GM19025 (cell line): Measurements from ENCODE around the gene ARL6IP4.
A peak's percentile ranks its signal among the peaks of the same experiment; 100 is the strongest.

Experiments used
- ATAC-seq: cut with Tn5 transposase; IDR thresholded peaks from one replicate; pipeline ENCODE4 v1.9.1; 2021; ENCODE audit warnings: mild to moderate bottlenecking, low read depth, moderate library complexity; ENCODE audit not compliant: unreplicated experiment

ARL6IP4 gene

DNA sequence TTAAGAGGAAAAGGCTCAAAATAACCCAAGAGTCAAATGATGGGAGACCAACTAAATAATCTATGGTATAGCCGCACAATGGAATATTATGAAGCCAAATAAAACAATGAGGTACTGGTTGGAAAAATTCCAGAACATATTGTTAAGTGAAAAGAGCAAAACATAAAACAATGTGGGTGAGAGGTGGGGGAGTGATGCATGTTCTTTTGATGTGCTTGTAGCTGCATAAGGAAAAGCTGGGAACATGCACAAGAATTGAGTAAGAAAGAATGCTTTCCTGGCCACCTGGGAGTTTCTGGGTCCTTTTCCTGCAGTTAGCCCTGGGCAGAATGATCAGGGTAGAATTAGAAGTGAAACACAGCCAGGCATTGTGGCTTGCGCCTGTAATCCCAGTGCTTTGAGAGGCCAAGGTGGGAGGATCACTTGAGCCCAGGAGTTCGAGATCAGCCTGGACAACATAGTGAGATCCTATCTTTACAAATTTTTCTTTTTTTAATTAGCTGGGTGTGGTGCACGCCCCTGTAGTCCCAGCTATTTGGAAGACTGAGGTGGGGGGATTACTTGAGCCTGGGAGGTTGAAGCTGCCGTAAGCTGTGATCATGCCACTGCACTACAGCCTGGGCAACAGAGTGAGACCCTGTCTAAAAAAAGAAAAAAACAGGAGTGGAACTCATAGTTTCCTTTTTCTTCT is 22.1 kb upstream of the ARL6IP4 start:
- ATAC-seq, result no peak

DNA sequence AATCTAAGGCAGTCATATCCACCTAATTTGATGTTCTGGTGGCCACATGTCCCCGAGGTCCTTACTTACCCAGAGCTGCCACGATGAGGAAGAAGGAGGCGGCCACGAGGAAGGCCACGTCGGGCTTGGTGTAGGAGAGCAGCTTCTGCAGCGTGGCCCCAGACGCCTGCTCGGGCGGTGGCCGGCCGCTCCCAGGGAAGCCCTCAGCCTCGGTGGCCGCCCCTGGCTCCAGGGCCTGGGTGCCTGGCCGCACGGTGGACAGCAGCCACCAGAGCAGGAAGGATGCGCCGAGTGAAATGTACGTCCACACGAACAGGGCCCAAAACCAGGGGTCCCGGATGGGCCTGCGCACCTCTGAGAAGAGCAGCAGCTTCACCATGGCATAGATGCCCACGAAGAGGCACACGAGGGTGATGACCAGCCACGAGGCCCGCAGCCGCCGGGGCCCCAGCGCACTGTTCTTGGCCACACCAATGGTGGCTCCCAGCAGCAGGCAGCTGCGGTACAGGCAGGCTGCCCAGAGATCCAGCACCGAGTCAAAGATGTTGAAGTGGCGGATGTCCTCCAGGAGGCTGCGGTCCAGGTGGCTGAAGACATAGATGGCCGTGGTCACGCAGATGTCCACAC is 20.8 kb upstream of the ARL6IP4 start:
- no peak for ATAC-seq

- ATAC-seq, result no peak
Measured at GRCh38 chr12:122960193-122960569, 20.3 kb upstream of the ARL6IP4 start.

DNA sequence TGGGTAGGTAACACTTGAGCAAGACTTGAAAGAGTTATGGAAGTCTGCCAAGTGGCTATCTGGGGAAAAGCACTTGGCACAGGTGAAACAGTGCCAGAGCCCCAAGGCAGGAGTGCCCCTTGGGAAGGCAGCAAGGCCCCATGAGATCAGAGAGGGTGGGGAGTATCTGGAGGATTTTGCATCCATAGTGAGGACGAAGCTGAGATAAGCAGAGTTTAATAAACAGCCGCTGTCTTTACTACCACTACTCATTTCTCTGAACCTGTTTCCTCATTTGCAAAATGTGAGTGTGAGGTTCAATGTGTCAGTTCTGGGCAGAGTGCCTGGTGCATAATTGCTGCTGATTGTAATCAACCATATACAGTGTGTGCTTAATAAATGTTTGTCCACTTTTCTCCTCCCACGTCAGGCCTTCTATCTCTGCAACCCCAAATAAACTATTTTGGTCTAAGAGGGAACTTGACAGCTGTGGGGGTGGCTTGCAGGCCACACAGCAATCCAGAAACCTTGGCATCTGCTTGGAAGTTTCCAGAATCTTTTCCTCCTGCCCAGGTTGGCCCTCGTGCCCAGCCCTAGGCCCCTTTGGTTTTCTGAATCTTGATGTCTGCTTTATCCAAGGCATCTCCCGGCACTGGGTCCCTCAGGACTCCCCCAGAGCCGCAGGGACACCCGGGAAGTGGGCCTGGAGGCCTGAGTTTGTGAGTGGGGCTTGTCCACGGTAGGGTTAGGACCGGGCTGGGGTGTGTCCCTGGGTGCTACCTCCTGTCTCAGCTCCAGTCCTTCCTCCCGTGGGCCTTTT is 18.8 kb upstream of the ARL6IP4 start:
- ATAC-seq, result no peak

DNA sequence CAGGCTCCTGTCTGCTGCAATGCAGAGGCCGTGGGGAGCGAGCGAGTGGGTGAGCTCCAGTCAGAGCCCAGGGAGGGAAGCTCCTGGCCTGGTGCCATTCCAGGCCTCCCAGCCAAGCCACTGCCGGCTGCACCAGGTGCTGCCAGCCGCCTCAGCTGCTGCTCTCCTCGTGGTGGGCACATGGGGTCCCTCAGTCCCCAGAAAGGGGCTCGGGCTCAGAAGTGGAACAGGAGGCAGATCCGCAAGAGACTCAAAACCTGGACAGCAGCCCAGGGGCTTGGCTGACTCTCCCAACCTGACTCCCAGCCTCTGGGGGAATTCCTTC is 16.6 kb upstream of the ARL6IP4 start:
- no peak for ATAC-seq

DNA sequence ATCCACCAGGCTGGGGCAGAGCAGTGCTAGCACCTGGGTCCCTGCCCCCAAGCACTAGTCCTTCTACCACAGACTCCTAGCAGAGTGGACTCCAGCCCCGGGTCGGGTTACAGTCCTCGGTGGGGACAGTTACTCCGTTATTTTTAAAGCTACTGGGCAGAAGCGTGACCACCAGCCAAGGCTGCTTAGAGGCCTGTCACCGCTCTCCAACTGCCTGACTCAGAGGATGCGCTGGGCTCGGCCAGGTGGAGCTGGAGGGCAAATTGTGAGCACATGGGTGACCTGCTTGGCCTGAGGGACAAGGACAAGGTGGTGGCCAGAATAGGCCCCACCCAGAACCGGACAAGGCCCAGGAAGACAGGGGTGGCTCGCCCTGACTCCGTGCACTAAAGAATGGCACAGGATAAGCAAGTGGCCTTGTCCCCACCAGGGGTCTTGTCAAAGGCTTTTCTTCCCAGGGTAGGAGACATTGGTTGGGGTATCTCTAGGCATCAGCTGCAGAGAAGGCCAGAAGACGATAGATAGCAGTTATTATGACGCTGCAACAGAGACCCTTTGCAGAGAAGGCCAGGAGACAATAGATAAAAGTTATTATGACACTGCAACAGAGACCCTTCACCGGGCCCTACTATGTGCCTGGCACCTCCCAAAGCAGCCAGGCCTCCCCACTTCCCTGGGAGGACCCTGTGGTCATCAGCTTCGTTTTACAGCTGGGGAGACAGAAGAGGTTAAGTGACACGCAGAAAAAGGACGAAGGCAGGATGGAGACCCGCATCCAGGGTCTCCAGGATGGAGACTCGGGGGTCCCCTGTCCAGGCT is 15.8 kb upstream of the ARL6IP4 start:
- no peak for ATAC-seq

- ATAC-seq, result no peak
Measured at GRCh38 chr12:122965321-122965751, 15.1 kb upstream of the ARL6IP4 start.

DNA sequence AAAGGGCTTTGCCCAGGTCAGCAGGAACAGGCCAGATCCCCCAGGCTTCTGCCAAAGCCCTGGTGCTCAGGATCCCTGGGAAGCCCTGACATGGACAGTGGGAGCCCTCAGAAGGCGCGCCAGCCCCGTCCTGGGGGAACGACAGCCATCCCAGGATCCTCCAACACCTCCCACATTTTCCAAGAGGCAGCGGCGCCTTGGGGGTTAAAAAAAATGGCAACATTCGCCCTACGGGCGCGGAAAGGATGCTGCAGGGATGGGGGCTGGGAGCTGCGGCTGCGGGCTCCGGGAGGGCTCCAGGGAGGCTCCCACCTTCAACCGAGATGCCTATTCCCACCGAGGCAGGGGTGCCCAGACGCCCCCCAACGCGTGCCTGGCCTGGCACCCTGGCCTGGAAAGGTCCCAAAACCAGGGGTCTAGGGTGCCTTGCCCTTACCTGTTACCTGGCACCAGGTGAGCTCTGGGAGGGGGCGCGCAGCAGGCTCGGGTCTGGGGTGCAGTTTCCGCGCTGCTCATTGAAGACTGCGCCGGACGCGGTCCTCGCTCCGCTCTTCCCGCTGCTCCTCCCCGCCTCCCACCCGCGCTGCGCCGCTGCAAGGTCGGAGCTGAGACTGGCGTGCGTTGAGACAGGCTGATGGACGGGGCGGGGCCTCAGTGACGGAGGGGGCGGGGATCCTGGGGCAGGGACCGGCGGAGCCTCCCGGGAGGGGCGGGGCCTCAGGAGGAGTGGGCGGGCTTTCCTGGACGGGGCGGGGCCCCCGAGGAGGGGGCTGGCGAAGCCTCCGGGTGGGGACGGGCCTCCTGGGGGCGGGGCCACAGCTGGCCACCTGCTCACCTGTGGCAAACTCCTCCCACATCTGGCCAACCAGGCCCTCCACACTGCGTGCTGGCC is 14.4 kb upstream of the ARL6IP4 start, which contains the start of gene ABCB9:
ABCB9 (minus strand) TSS at position 613 of the 892 bp plus-strand sequence. CDS start 6,228 bp downstream, outside the sequence.
- ATAC-seq, result peak; percentile 55

GRCh38 chr12:122966743-122967550 is 13.5 kb upstream of the ARL6IP4 start:
- no peak for ATAC-seq

DNA sequence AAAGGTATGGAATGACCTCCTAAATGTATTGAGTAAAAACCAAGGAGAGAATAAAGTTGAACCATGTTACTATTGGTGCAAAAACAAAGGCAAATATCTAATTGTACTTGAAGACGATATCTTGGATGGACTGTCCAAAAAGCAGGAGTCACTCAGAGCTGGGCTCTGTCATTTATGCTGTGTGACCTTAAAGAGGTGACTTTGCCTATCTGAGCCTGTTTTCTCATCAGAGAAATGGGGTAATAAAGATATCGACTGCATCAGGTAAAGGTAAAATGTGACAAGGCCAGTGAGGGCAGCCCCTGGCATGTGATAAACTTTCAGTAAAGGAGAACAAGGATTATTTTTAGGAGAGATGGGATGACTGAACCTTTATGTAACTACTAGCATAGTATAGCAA is 12.4 kb upstream of the ARL6IP4 start:
- no peak for ATAC-seq

DNA sequence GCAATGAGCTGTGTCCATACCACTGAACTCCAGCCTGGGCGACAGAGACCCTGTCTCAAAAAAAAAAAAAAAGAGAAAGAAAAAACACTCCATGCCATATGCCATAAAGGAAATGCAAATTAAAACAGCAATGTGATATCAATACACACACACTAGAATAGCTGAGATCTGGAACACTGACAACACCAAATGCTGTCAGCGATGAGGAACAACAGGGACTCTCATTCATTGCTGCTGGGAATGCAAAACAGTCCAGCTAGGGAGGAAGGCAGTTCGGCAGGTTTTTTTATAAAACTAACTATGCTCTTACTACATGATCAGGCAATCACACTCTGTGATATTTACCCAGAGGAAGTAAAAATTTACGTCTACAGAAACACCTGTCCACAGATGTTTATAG is 10.8 kb upstream of the ARL6IP4 start:
- no peak for ATAC-seq

DNA sequence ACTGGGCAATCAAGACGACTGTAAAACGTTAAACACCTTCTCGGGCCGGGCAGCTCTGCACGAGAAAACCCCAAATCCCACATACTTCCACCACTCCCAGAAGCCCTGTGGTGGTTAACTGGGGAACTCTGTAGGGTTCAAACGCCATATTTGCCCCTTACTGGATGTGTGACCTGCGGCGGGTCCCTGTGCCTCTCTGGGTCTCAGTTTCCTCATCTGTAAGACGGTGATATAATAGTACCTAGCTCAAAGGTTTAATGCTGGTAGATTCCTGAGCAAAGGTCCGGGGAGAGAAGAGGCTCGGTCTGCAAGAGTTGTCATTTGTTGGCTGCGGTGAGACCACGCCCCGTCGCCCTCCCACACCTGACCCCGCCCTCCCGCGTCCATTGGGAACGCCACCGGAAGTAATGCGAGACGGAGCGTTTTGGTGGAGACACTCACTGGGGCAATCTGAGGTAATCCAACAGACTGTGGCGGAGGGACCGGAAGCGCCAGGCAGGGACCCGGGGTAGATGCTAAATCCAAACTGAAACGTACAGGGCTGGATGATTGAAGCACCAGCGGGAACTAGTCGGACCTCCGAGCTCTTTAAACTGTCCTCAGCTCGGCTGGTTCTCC is 6.1 kb upstream of the ARL6IP4 start:
- peak; percentile 66 for ATAC-seq

- ATAC-seq, result peak; percentile 74
Measured at GRCh38 chr12:122974892-122975789, 5.3 kb upstream of the ARL6IP4 start, which contains the start of gene OGFOD2. Gene OGFOD2 (plus strand): TSS chr12:122975244. CDS start chr12:122975252, 8 bp downstream.

DNA sequence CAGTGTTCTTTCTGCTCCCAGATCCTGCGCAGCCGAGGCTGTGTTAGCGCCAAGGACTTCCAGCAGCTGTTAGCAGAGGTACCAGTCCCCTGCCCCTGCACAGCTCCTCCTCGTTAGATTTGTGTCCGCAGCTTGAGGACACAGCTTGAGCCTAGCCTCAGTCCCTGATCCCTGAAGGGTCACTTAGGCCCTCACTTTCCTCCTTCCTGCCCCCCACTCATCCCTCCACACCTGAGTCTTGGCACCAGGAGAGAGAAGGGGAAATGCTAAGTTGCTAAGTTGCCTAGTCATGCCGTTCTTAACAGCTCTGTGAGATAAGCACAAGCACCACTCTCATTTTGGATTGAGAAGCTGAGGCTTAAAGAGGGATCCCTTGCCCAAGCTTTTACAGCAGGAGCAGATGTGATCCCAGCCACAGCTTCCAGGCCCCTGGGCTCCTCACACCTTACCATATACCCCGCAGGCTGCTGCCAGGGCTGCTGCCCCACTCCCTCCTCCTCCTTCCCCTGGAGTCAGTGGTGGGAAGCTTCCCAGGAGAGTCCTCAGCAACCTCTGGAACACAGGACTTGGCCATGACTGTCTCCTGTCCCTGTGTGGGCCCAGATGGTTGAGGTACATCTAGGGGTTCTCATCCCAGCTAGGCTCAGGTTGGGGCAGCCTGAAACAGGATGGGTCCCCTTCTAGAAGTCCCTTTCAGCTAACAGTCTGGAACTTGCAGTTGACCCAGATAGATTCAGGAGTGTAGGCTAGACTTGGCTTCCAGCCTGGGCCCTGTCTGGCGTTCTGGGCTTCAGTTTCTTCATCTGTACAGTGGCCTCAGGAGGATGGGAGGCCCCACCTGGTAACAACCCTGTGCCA is 4.5 kb upstream of the ARL6IP4 start:
- ATAC-seq, result no peak

DNA sequence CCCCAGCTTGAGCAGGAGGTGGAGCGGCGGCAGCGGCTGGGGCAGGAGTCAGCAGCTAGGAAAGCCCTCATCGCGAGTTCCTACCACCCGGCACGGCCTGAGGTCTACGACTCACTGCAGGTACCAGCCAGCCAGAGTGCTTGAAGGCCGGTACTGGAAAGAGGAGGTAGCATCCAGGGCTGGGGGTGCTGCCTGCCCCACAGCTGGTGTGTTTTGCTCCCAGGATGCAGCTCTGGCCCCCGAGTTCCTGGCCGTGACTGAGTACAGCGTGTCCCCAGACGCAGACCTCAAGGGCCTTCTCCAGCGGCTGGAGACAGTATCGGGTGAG is 3.9 kb upstream of the ARL6IP4 start:
- ATAC-seq, result no peak

DNA sequence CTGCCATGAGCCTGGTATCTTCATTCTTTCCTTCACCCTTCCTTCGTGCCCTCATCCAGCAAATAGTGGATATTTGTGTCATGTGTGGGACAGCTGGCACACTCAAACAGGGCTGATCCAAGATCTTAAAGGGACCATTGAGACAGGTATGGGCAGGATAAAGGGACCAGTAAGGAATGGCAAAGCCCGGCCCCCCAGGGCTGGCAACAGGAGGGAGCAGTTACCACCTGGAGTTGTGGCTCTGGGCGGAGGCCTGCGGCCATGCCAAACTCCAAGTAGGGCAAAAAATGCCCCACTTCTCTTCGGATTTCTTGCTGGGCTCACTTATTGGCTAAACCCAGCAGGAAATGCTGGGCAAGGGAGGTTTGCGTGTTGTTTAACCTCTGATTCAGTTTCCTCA is 3.3 kb upstream of the ARL6IP4 start:
- no peak for ATAC-seq
